Body of pancreas (tissue), 4 donors: ENCODE results near the gene DLAT.

Source experiments
- CTCF ChIP-seq, 7 experiments: fragments of 450-650 bp in 4 of 7; fragments of 200-600 bp in 3 of 7; sonication (generic) in 3 of 7; IDR thresholded peaks; one replicate each; pipeline ENCODE4 v1.5.1; 2016 to 2019; ENCODE audit warnings: antibody characterized with exemption in 7 of 7
- POLR2A ChIP-seq, 3 donors: fragments of 450-650 bp; IDR thresholded peaks; one replicate each; pipeline ENCODE4 v1.6.1; 2016; ENCODE audit warnings: antibody characterized with exemption in 3 of 3, mild to moderate bottlenecking in 2 of 3

DNA sequence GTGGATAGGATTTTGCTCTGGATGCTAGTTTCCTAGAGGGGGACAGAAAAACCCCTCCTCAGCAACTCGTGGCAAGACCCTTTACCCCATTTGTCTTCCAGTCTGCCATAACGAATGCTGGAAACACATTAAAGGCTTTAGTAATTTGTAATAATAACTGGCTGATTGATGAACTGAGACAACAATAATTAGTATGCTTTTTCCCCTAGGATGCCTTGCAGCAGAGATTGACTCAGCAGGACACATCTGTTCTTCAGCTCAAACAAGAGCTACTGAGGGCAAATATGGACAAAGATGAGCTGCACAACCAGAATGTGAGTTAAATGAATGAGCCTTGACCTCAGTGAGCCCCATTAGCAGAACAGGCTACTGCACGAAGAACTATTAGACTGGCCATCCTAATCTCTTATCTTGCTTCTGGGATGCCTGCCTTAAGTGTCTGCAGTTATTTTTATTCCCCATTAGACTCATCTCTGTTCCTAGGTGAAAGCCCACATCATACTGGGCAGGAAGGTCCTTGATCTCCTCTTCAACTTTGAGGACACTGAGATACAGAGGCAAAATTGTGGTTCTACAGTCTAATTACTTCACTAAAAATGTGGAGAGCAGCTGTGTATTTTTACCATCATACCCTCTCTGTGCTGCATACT, 32.9 kb upstream of the DLAT start:
- no peak for TF ChIP-seq CTCF (IDR thresholded peaks at IDR 0.05)
- TF ChIP-seq POLR2A (IDR thresholded peaks at IDR 0.05) = no peak
